22Rv1 (cell line): ENCODE results near the gene BUB1.

Source experiments
- CTCF ChIP-seq: fragments of 450-650 bp; IDR thresholded peaks from 2 replicates; pipeline ENCODE4 v1.5.1; 2017; ENCODE audit warnings: mild to moderate bottlenecking
- ZFX ChIP-seq: fragments of 450-650 bp; IDR thresholded peaks from 2 replicates; pipeline ENCODE4 v1.6.1; 2017; ENCODE audit warnings: antibody characterized with exemption, borderline replicate concordance

DNA sequence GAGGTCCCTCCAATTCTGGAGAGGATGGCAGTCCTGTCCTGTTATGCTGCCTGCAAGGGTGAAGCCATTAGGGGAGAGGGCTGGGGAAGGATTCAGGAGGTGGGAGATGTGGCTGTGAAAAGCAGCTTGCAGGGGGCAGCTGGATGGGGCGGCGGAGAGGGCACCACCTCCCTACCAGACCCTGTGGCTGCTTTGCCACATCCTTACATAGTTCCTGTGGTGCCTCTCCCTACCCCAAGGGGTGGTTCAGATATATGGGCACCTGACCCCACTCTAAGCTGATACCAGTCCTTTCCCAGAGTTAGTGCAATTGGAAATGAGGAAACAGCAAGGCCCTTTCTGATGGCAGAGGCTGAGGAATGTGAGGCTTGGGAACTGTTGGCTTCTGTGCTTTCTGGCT lies 48.4 kb upstream of the BUB1 start:
- TF ChIP-seq CTCF (no peak), ZFX (no peak)
